Upper lobe of left lung (tissue), 6 donors: ENCODE results near the gene FAM13B. TPM values are rescaled to one million over a fixed set of nuclear protein-coding genes. Genes with fewer than 3 reads are reported as not detected.

Experiments
- ATAC-seq, 2 donors: fragments of 200-7000 bp; cut with Tn5 transposase; one replicate each; pipeline ENCODE4 v1.9.1; 2022; ENCODE audit warnings: mild to moderate bottlenecking in 2 of 2, moderate library complexity in 2 of 2; ENCODE audit not compliant: low FRiP score in 2 of 2
- DNase-seq, 2 donors: peaks; one replicate each; pipeline ENCODE4 v3.0.0-alpha.2; 2019 to 2020
- H3K27ac ChIP-seq, 4 donors: fragments of 200-600 bp; sonication (generic); one replicate each; pipeline ENCODE4 v1.5.1; 2016 to 2019
- H3K27me3 ChIP-seq, 4 donors: fragments of 200-600 bp; sonication (generic); one replicate each; pipeline ENCODE4 v1.5.1; 2017 to 2019
- H3K36me3 ChIP-seq, 4 donors: fragments of 200-600 bp; sonication (generic); one replicate each; pipeline ENCODE4 v1.5.1; 2016 to 2019
- H3K4me1 ChIP-seq, 4 donors: fragments of 200-600 bp; sonication (generic); one replicate each; pipeline ENCODE4 v1.5.1; 2018 to 2019
- H3K4me3 ChIP-seq, 4 donors: fragments of 200-600 bp; sonication (generic); one replicate each; pipeline ENCODE4 v1.5.1; 2017 to 2019; ENCODE audit warnings: mild to moderate bottlenecking in 2 of 4, moderate library complexity in 1 of 4
- H3K9me3 ChIP-seq, 4 donors: fragments of 200-600 bp; sonication (generic); one replicate each; pipeline ENCODE4 v1.5.1; 2018 to 2019
- CTCF ChIP-seq, 6 experiments: fragments of 450-650 bp in 4 of 6; fragments of 200-600 bp in 2 of 6; sonication (generic) in 2 of 6; IDR thresholded peaks; one replicate each; pipeline ENCODE4 v1.5.1; 2016 to 2019; ENCODE audit warnings: antibody characterized with exemption in 6 of 6
- EP300 ChIP-seq, 4 donors: sonication (generic); formaldehyde crosslinking; IDR thresholded peaks; one replicate each; pipeline ENCODE4 v1.5.1; 2017; ENCODE audit warnings: antibody characterized with exemption in 4 of 4, control low read depth in 2 of 4
- POLR2A ChIP-seq, 4 donors: fragments of 450-650 bp; IDR thresholded peaks; one replicate each; pipeline ENCODE4 v1.5.1; 2016 to 2017; ENCODE audit warnings: antibody characterized with exemption in 4 of 4, mild to moderate bottlenecking in 2 of 4
- POLR2AphosphoS5 ChIP-seq, 2 donors: sonication (generic); formaldehyde crosslinking; IDR thresholded peaks; one replicate each; pipeline ENCODE4 v1.5.1; 2017; ENCODE audit warnings: antibody characterized with exemption in 2 of 2
- WGBS, 2 donors: methylation state at CpG; one replicate each; pipeline ENCODE4 v1.1.5; 2017 to 2018; 5-methylcytosine and 5-hydroxymethylcytosine counted together
- total RNA-seq, 6 donors: library from RNA; depleted of rRNA in 4 of 6; stranded (reverse); fragments of >200 nt in 4 of 6; gene quantifications; one replicate each; pipeline versions ENCODE4 v1.1.0 to v1.2.1, GENCODE V29; 2016 to 2021
- donor health status: DM: no; HTN: no; CAD: no; lungs with moderate emphysema.
- donor health status: DM: no; HTN: yes; CAD: no; lungs with severe emphysema.

Gene FAM13B
- total RNA-seq, 6 donors from 2014 or later = 27.1 to 62.9 (median 40.7) TPM

- Histone ChIP-seq H3K9me3 (no peaks in the 10 kb centered on the region), H3K27ac (no peak overlapping the region), H3K4me1 (no peaks in the 10 kb centered on the region), H3K36me3 (peaks cover 34 to 69% (median 43%) of the 10 kb centered on the region in 4 donors), H3K4me3 (no peak overlapping the region), H3K27me3 (no peaks in the 10 kb centered on the region)
- no peak for ATAC-seq
- WGBS, 2 donors = 92 to 94% methylated on average over 1 of the region's 1 CpG
- no peak for TF ChIP-seq EP300 (IDR thresholded peaks at IDR 0.05)
- TF ChIP-seq CTCF (IDR thresholded peaks at IDR 0.05) = no peak
- TF ChIP-seq POLR2A (IDR thresholded peaks at IDR 0.05) = no peak
- DNase-seq = no peak
Measured at GRCh38 chr5:137938751-137939143, 94.1 kb downstream of the FAM13B start.

GRCh38 chr5:137937994-137938750 is 94.7 kb downstream of the FAM13B start:
- TF ChIP-seq POLR2AphosphoS5 (IDR thresholded peaks at IDR 0.05) = no peak
- no peak for TF ChIP-seq POLR2A (IDR thresholded peaks at IDR 0.05)
- no peak for TF ChIP-seq CTCF (IDR thresholded peaks at IDR 0.05)
- no peak for TF ChIP-seq EP300 (IDR thresholded peaks at IDR 0.05)
- no peak for ATAC-seq
- H3K9me3 ChIP-seq = no peaks in the 10 kb centered on the region
- DNase-seq = no peak
- 50 to 76% methylated on average over 1 of the region's 1 CpG for WGBS, 2 donors
- H3K4me3 ChIP-seq = no peak overlapping the region
- no peaks in the 10 kb centered on the region for H3K4me1 ChIP-seq
- H3K36me3 ChIP-seq = peaks cover 34 to 63% (median 43%) of the 10 kb centered on the region in 4 donors
- H3K27ac ChIP-seq = no peak overlapping the region
- no peaks in the 10 kb centered on the region for H3K27me3 ChIP-seq

GRCh38 chr5:137935694-137936093 is 97.2 kb downstream of the FAM13B start:
- 87 to 89% methylated on average over 3 of the region's 3 CpGs for WGBS, 2 donors
- H3K27ac ChIP-seq = no peak overlapping the region
- no peaks in the 10 kb centered on the region for H3K4me1 ChIP-seq
- no peak for ATAC-seq
- no peak for TF ChIP-seq EP300 (IDR thresholded peaks at IDR 0.05)
- TF ChIP-seq POLR2AphosphoS5 (IDR thresholded peaks at IDR 0.05) = no peak
- TF ChIP-seq POLR2A (IDR thresholded peaks at IDR 0.05) = no peak
- no peak for TF ChIP-seq CTCF (IDR thresholded peaks at IDR 0.05)
- no peak for DNase-seq
- H3K36me3 ChIP-seq = peaks cover 15 to 38% (median 23%) of the 10 kb centered on the region in 4 donors
- no peak overlapping the region for H3K4me3 ChIP-seq
- no peaks in the 10 kb centered on the region for H3K9me3 ChIP-seq
- H3K27me3 ChIP-seq = no peaks in the 10 kb centered on the region

- DNase-seq (no peak), ATAC-seq (no peak)
- Histone ChIP-seq H3K36me3 (peaks cover 14 to 33% (median 22%) of the 10 kb centered on the region in 4 donors), H3K4me1 (no peaks in the 10 kb centered on the region), H3K27me3 (no peaks in the 10 kb centered on the region), H3K9me3 (no peaks in the 10 kb centered on the region), H3K27ac (no peak overlapping the region), H3K4me3 (no peak overlapping the region)
- TF ChIP-seq POLR2A (IDR thresholded peaks at IDR 0.05) (no peak), POLR2AphosphoS5 (IDR thresholded peaks at IDR 0.05) (no peak), EP300 (IDR thresholded peaks at IDR 0.05) (no peak), CTCF (IDR thresholded peaks at IDR 0.05) (no peak)
- WGBS, 2 donors = 88 to 89% methylated on average over 1 of the region's 1 CpG
Measured at GRCh38 chr5:137935190-137935589, 97.7 kb downstream of the FAM13B start.

- Histone ChIP-seq H3K4me1 (no peaks in the 10 kb centered on the region), H3K4me3 (no peak overlapping the region), H3K36me3 (peaks cover 0 to 22% (median 8%) of the 10 kb centered on the region in 4 donors), H3K9me3 (no peaks in the 10 kb centered on the region), H3K27me3 (no peaks in the 10 kb centered on the region), H3K27ac (no peak overlapping the region)
- ATAC-seq = no peak
- WGBS, 2 donors = 27 to 33% methylated on average over 3 of the region's 3 CpGs
- DNase-seq = no peak
- TF ChIP-seq POLR2A (IDR thresholded peaks at IDR 0.05) (no peak), CTCF (IDR thresholded peaks at IDR 0.05) (no peak), EP300 (IDR thresholded peaks at IDR 0.05) (no peak), POLR2AphosphoS5 (IDR thresholded peaks at IDR 0.05) (no peak)
Measured at GRCh38 chr5:137933491-137933911, 99.4 kb downstream of the FAM13B start.
